Breast epithelium (tissue), 3 donors: ENCODE data around the gene HAND1.

Experiments used
- POLR2A ChIP-seq: fragments of 450-650 bp; IDR thresholded peaks from one replicate; pipeline ENCODE4 v1.6.1; 2016; ENCODE audit warnings: antibody characterized with exemption, mild to moderate bottlenecking, moderate library complexity
- POLR2AphosphoS5 ChIP-seq, 3 donors: sonication (generic); formaldehyde crosslinking; IDR thresholded peaks; one replicate each; pipeline ENCODE4 v1.6.1; 2017; ENCODE audit warnings: antibody characterized with exemption in 3 of 3
- TF ChIP-seq, protein P1 (sequence below), 3 donors: fragments of 450-650 bp; IDR thresholded peaks; one replicate each; pipeline ENCODE4 v1.5.1; 2016 to 2017; ENCODE audit warnings: antibody characterized with exemption in 3 of 3, mild to moderate bottlenecking in 3 of 3, moderate library complexity in 3 of 3

DNA sequence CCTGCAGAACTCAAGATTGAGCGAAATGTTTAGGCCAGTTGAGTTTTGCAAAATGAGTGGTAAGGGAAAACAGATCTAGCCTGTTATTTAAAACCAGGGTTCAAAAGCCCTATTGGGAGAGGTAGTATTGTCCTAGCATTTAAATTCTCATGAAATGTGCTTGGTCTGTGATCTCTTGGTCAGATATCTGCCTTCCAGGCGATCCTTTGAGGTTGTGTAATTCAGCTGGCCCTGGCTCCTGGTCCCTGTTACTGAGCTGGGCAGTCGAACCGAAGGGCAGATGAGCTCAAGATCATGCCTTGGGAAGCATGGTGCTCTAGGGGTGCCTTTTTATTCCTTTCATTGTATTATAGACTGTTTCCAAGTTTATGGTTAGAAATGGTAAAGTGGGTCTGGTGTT, 17.9 kb downstream of the HAND1 start:
- TF ChIP-seq, protein P1, sequence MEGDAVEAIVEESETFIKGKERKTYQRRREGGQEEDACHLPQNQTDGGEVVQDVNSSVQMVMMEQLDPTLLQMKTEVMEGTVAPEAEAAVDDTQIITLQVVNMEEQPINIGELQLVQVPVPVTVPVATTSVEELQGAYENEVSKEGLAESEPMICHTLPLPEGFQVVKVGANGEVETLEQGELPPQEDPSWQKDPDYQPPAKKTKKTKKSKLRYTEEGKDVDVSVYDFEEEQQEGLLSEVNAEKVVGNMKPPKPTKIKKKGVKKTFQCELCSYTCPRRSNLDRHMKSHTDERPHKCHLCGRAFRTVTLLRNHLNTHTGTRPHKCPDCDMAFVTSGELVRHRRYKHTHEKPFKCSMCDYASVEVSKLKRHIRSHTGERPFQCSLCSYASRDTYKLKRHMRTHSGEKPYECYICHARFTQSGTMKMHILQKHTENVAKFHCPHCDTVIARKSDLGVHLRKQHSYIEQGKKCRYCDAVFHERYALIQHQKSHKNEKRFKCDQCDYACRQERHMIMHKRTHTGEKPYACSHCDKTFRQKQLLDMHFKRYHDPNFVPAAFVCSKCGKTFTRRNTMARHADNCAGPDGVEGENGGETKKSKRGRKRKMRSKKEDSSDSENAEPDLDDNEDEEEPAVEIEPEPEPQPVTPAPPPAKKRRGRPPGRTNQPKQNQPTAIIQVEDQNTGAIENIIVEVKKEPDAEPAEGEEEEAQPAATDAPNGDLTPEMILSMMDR (IDR thresholded peaks at IDR 0.05): no peak
- TF ChIP-seq POLR2AphosphoS5 (IDR thresholded peaks at IDR 0.05) (no peak), POLR2A (no peak)
